NCI-H510A treated with DMSO at 0.1 percent for 48 hours (cell line): ENCODE data around the gene SMIM38.

Experiments used
- DNase-seq: peaks from one replicate; lab custom pipeline; 2025; lab: John Stamatoyannopoulos, UW

The SMIM38 gene

GRCh38 chr11:69180726-69181125 lies 25.0 kb downstream of the SMIM38 start:
- no peak for DNase-seq

GRCh38 chr11:69183613-69184012 lies 27.9 kb downstream of the SMIM38 start:
- DNase-seq = no peak

- no peak for DNase-seq
Observed at GRCh38 chr11:69186316-69187260, 30.9 kb downstream of the SMIM38 start.

GRCh38 chr11:69187540-69188065 lies 31.9 kb downstream of the SMIM38 start:
- no peak for DNase-seq

GRCh38 chr11:69189059-69189458 lies 33.3 kb downstream of the SMIM38 start:
- no peak for DNase-seq

- no peak for DNase-seq
Observed at GRCh38 chr11:69190796-69191536, 35.2 kb downstream of the SMIM38 start.

- no peak for DNase-seq
Observed at GRCh38 chr11:69192301-69192721, 36.6 kb downstream of the SMIM38 start.

GRCh38 chr11:69193151-69193550 lies 37.4 kb downstream of the SMIM38 start:
- no peak for DNase-seq

- DNase-seq = no peak
Observed at GRCh38 chr11:69193629-69194028, 37.9 kb downstream of the SMIM38 start.

GRCh38 chr11:69194396-69194795 lies 38.7 kb downstream of the SMIM38 start:
- no peak for DNase-seq

- no peak for DNase-seq
Observed at GRCh38 chr11:69194956-69195355, 39.2 kb downstream of the SMIM38 start.

- no peak for DNase-seq
Observed at GRCh38 chr11:69195824-69196782, 40.4 kb downstream of the SMIM38 start.

GRCh38 chr11:69196783-69197169 lies 41.0 kb downstream of the SMIM38 start:
- DNase-seq = no peak

GRCh38 chr11:69198891-69199582 lies 43.3 kb downstream of the SMIM38 start:
- no peak for DNase-seq

- no peak for DNase-seq
Observed at GRCh38 chr11:69199583-69200315, 44.0 kb downstream of the SMIM38 start.

GRCh38 chr11:69200331-69201065 lies 44.8 kb downstream of the SMIM38 start:
- no peak for DNase-seq

- DNase-seq = no peak
Observed at GRCh38 chr11:69201066-69201365, 45.3 kb downstream of the SMIM38 start.

- no peak for DNase-seq
Observed at GRCh38 chr11:69201764-69202370, 46.1 kb downstream of the SMIM38 start.

- no peak for DNase-seq
Observed at GRCh38 chr11:69202511-69203221, 46.9 kb downstream of the SMIM38 start.
